Gastrocnemius medialis (tissue), 4 donors: ENCODE results near the gene SYTL2. TPM values are rescaled to one million over a fixed set of nuclear protein-coding genes. Genes with fewer than 3 reads are reported as not detected.
A peak's percentile ranks its signal among the peaks of the same experiment; 100 is the strongest.

Experiments used
- ATAC-seq, 2 donors: fragments of 150-250 bp; one replicate each; pipeline ENCODE4 v1.9.1; 2016
- DNase-seq, 2 donors: peaks; one replicate each; pipeline ENCODE4 v3.0.0-alpha.2; 2019
- H3K27ac ChIP-seq, 4 donors: fragments of 200-600 bp; sonication (generic); 1 replicate in 1 of 4; 2 replicates in 3 of 4; pipeline ENCODE4 v1.5.1; 2016 to 2018; ENCODE audit warnings: mild to moderate bottlenecking in 2 of 4, moderate library complexity in 1 of 4
- H3K27me3 ChIP-seq, 3 donors: fragments of 200-600 bp; sonication (generic) in 2 of 3; 1 replicate in 1 of 3; 2 replicates in 2 of 3; pipeline versions ENCODE4 v1.5.1 to v1.6.0; 2016 to 2019; ENCODE audit warnings: mild to moderate bottlenecking in 1 of 3, moderate library complexity in 1 of 3
- H3K36me3 ChIP-seq, 2 donors: fragments of 200-600 bp; sonication (generic) in 1 of 2; one replicate each; pipeline ENCODE4 v1.5.1; 2017 to 2018
- H3K4me1 ChIP-seq, 2 donors: fragments of 200-600 bp; sonication (generic) in 1 of 2; one replicate each; pipeline ENCODE4 v1.5.1; 2016 to 2017; ENCODE audit warnings: mild to moderate bottlenecking in 2 of 2
- H3K4me3 ChIP-seq, 4 donors: fragments of 200-600 bp; sonication (generic) in 3 of 4; 1 replicate in 1 of 4; 2 replicates in 3 of 4; pipeline ENCODE4 v1.5.1; 2016 to 2019; ENCODE audit warnings: mild to moderate bottlenecking in 2 of 4
- H3K9me3 ChIP-seq, 3 donors: fragments of 200-600 bp; sonication (generic) in 2 of 3; 1 replicate in 1 of 3; 2 replicates in 2 of 3; pipeline ENCODE4 v1.5.1; 2016 to 2019
- POLR2A ChIP-seq, 2 donors: fragments of 450-650 bp; IDR thresholded peaks; one replicate each; pipeline ENCODE4 v1.6.1; 2017; ENCODE audit warnings: antibody characterized with exemption in 2 of 2, mild to moderate bottlenecking in 2 of 2, moderate library complexity in 2 of 2
- in situ Hi-C, 4 donors: fragments of 200-750 bp; cut with MboI; loops; one replicate each; pipeline versions ENCODE4 v1.15.0 to v1.8.0; 2017; ENCODE audit warnings: low sequenced_read_pairs in 4 of 4
- intact Hi-C: fragments of 100-400 bp; cut with DNase I; formaldehyde crosslinking; loops from one replicate; pipeline ENCODE4 v1.15.1; 2023; ENCODE audit warnings: low total_unique reads
- total RNA-seq, 4 donors: library from RNA; depleted of rRNA; stranded (reverse); fragments of >200 nt; gene quantifications; one replicate each; pipeline versions ENCODE4 v1.1.0 to v1.2.3, GENCODE V29; 2016
- TF ChIP-seq, protein P1 (sequence below), 5 experiments: fragments of 450-650 bp in 3 of 5; fragments of 200-600 bp in 2 of 5; sonication (generic) in 2 of 5; IDR thresholded peaks in 4 of 5; conservative IDR thresholded peaks in 1 of 5; 1 replicate in 4 of 5; 2 replicates in 1 of 5; pipeline ENCODE4 v1.5.1; 2016 to 2019; ENCODE audit warnings: antibody characterized with exemption in 5 of 5, mild to moderate bottlenecking in 3 of 5, moderate library complexity in 3 of 5

Gene SYTL2
- total RNA-seq, 4 donors from 2014 or later, result 0.97 to 11.9 (median 2.7) TPM

DNA sequence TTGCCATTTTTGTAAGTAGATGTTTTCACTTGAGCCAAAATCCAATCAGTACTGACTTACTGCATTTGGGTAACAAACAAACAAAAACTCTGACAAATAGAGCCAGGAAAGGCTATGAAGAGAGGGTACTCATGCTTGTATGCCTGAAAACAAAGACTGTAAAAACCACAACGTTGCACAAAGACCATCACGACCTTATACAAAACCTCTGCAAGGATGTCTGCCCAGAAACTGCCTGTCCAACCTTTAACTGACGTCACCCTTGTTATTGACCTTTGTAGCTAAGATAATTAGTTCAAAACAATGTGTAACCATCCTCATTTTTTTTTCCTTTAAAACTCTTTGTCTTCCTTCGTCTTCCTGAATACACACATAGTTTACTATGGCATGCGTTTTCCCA is 145.2 kb downstream of the SYTL2 start:
- H3K27ac ChIP-seq, result peak overlapping the region; percentile 93 to 99 (median 98)
- peak overlapping the region in 2 of 4 donors; percentile 97 to 98 for H3K4me3 ChIP-seq

DNA sequence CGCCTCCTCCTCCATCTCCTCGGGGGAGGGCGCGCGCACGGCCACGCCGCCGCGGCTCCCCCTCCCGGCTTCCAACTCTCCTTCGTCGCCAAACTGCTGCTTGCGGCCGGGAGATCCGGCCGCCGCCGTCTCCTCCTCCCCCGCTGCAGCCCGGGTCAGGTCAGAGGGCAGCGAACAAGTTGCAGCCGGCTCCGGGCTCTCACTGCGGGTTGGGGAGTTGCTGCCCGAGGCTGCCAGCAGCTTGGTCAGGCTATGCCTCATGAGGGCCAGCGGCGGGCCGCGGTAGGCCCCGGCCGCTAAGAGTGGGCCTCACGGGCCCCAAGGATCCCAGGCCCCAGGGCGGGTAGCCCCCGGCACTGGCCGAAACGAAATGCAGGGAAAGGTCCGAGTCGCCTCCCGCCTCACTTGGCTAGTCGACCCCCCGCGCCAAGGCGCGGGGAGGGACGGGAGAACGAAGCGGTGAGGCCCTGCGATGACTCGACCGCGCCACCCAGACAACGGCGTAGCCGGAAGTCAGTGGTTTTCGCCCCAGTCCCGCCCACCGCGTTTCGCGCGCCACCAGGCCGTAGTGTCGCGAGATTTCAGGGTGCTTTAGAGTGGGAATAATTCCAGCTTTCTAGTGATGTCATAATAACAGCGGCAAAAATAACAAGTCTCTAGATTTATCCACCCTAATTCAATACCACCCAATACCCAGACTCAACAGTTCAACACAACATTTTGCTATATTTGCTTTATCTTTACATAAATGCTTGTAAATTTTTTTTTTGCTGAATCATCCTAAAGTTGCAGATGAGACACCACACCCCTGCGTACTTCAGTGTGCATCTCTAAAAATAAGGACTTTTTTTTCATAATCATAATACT is 146.1 kb downstream of the SYTL2 start, which contains the start of gene CREBZF:
Gene CREBZF (minus strand): TSS at position 515 of the 867 bp plus-strand sequence. CDS start 254 bp downstream, at position 261.
- H3K4me1 ChIP-seq, result peaks cover 35 to 42% of the 10 kb centered on the region in 2 donors
- peak; percentile 94 for ATAC-seq
- intact Hi-C loops, result loop anchor here (1.0 to 10.0 kb wide), 5 partner anchors 16 to 582 kb away; partner anchors contain the start of gene TMEM126B
- no peaks in the 10 kb centered on the region for H3K27me3 ChIP-seq
- in situ Hi-C loops, result loop anchor here in 1 of 4 donors (25.0 kb wide), 1 partner anchor 372 kb away; no protein-coding TSS in a partner anchor
- TF ChIP-seq, protein P1, sequence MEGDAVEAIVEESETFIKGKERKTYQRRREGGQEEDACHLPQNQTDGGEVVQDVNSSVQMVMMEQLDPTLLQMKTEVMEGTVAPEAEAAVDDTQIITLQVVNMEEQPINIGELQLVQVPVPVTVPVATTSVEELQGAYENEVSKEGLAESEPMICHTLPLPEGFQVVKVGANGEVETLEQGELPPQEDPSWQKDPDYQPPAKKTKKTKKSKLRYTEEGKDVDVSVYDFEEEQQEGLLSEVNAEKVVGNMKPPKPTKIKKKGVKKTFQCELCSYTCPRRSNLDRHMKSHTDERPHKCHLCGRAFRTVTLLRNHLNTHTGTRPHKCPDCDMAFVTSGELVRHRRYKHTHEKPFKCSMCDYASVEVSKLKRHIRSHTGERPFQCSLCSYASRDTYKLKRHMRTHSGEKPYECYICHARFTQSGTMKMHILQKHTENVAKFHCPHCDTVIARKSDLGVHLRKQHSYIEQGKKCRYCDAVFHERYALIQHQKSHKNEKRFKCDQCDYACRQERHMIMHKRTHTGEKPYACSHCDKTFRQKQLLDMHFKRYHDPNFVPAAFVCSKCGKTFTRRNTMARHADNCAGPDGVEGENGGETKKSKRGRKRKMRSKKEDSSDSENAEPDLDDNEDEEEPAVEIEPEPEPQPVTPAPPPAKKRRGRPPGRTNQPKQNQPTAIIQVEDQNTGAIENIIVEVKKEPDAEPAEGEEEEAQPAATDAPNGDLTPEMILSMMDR (IDR thresholded peaks at IDR 0.05 in 4 of 5, conservative IDR thresholded peaks at IDR 0.05 in 1 of 5), result peak in 1 of 5 experiments; percentile 15
- peak; percentile 96 to 98 for TF ChIP-seq POLR2A (IDR thresholded peaks at IDR 0.05)
- peak within 1 kb of the TSS; percentile 93 to 99 (median 98) for H3K27ac ChIP-seq
- H3K36me3 ChIP-seq, result peaks cover 0 to 5% of the 10 kb centered on the region in 2 donors
- DNase-seq, result peak; percentile 88 to 91
- peak within 1 kb of the TSS; percentile 91 to 98 (median 97) for H3K4me3 ChIP-seq
- no peaks in the 10 kb centered on the region for H3K9me3 ChIP-seq

More for the DNA sequence above, 145.2 kb downstream of the SYTL2 start:
- in situ Hi-C loops (loop anchor here in 1 of 4 donors (25.0 kb wide), 1 partner anchor 372 kb away; no protein-coding TSS in a partner anchor), intact Hi-C loops (loop anchor here (1.0 to 10.0 kb wide), 4 partner anchors 17 to 191 kb away; partner anchors contain the start of gene TMEM126B)
- DNase-seq, result no peak
- Histone ChIP-seq H3K36me3 (peaks cover 0 to 5% of the 10 kb centered on the region in 2 donors), H3K9me3 (no peaks in the 10 kb centered on the region), H3K4me1 (peaks cover 26 to 33% of the 10 kb centered on the region in 2 donors), H3K27me3 (no peaks in the 10 kb centered on the region)
- ATAC-seq, result no peak
- TF ChIP-seq, protein P1 (IDR thresholded peaks at IDR 0.05 in 4 of 5, conservative IDR thresholded peaks at IDR 0.05 in 1 of 5), result no peak
- no peak for TF ChIP-seq POLR2A (IDR thresholded peaks at IDR 0.05)

DNA sequence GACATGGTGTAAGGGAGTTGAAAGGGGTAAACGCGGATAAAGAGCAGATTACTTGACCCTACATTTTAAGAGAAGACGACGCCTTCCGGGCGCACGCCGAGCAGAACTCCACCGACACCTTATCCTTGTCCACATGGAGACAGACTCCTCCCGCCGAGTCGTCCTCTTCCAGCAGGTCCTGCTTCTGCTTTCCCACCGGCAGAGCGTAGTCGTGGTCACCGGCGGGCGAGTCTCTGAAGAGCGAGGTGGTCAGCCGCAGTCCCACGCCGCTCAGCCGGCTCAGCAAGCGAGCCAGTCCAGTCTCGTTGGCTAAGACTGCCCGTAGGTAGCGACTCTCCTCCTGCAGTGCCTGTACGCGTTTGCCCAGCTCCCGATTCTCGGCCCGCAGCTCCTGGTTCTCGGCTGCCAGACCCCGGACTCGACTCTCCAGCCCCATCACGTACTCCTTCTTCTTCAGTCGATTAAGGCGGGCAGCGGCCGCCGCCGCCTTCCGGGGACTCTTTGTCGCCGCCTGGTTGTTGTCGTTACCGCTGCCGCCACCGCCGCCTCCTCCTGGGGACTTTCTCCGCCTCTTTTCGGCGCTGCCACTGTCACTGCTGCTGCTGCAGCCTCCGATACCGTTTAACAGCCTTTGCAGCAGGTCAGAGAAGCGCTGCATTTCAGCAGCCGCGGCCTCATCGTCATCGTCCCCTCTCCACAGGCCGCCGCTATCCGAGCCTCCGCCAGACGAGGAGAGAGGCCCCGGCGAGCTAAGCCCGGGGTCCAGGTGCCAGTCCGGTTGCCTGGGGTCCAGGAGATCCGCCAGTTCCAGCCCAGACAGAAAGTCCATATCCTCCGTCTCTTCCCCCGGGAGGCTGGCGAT is 147.0 kb downstream of the SYTL2 start:
- Histone ChIP-seq H3K36me3 (peaks cover 0 to 5% of the 10 kb centered on the region in 2 donors), H3K27me3 (no peaks in the 10 kb centered on the region), H3K4me1 (peaks cover 42 to 50% of the 10 kb centered on the region in 2 donors), H3K27ac (peak overlapping the region; percentile 93 to 99 (median 98)), H3K9me3 (no peaks in the 10 kb centered on the region), H3K4me3 (peak overlapping the region; percentile 91 to 98 (median 97))
- in situ Hi-C loops (loop anchor here in 1 of 4 donors (25.0 kb wide), 1 partner anchor 373 kb away; no protein-coding TSS in a partner anchor), intact Hi-C loops (loop anchor here (2.0 to 10.0 kb wide), 4 partner anchors 15 to 583 kb away; no protein-coding TSS in a partner anchor)
- ATAC-seq (peak; percentile 67 to 79), DNase-seq (peak; percentile 65 to 73)
- TF ChIP-seq, protein P1 (IDR thresholded peaks at IDR 0.05 in 4 of 5, conservative IDR thresholded peaks at IDR 0.05 in 1 of 5), result peak; percentile 37 to 84 (median 67)
- TF ChIP-seq POLR2A (IDR thresholded peaks at IDR 0.05), result no peak
